ENCODE measurements around the gene SPTBN1.

DNA sequence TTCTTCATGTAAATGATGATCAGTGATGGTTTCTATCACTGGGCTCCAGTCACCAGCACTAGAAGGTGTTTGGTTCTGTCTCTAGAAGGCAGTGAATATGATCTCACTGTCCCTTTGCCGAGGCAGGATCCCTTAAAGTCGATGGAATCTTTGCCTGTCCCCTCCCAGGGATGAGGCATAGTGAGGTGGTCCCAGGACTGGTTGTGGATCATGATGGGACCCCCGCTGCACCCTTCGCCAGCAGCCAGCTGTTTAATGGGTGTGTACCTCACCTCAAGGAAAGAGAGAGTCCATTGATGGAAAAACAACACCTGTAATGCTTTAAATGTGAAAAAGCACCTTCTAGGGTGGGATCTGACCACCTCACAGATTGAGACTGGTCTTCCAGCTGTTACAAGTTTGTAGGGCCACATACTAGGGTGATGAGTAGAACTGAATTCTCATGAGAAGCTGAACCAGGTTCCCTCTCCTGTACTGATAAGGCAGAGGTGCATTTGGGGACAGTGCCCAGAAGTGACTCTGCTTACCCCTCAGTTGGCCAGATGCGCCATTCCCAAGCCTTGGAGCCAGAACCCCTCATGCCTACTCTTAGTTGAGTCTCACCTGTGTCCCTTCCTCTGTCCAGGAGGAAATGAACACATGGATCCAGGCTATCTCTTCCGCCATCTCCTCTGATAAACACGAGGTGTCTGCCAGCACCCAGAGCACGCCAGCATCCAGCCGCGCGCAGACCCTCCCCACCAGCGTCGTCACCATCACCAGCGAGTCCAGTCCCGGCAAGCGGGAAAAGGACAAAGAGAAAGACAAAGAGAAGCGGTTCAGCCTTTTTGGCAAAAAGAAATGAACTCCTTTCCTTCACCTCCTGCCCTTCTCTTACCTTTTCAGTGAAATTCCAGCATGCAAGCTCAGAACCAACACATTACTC, 211.9 kb downstream of the SPTBN1 start:
- TF ChIP-seq ZNF354B (CRISPR knock-in tag; IDR thresholded peaks at IDR 0.05) = no peak
- TF ChIP-seq ZNF292 (CRISPR knock-in tag; IDR thresholded peaks at IDR 0.05; ENCODE audit: borderline replicate concordance, low read depth) = no peak; the same call in 1 of the 2 replicates
- TF ChIP-seq SAFB2 (CRISPR knock-in tag; IDR thresholded peaks at IDR 0.05; ENCODE audit: borderline replicate concordance, low read depth) = no peak
- no peak for TF ChIP-seq RNF2 (conservative IDR thresholded peaks at IDR 0.05; ENCODE audit: low read depth)
- TF ChIP-seq, protein P1, sequence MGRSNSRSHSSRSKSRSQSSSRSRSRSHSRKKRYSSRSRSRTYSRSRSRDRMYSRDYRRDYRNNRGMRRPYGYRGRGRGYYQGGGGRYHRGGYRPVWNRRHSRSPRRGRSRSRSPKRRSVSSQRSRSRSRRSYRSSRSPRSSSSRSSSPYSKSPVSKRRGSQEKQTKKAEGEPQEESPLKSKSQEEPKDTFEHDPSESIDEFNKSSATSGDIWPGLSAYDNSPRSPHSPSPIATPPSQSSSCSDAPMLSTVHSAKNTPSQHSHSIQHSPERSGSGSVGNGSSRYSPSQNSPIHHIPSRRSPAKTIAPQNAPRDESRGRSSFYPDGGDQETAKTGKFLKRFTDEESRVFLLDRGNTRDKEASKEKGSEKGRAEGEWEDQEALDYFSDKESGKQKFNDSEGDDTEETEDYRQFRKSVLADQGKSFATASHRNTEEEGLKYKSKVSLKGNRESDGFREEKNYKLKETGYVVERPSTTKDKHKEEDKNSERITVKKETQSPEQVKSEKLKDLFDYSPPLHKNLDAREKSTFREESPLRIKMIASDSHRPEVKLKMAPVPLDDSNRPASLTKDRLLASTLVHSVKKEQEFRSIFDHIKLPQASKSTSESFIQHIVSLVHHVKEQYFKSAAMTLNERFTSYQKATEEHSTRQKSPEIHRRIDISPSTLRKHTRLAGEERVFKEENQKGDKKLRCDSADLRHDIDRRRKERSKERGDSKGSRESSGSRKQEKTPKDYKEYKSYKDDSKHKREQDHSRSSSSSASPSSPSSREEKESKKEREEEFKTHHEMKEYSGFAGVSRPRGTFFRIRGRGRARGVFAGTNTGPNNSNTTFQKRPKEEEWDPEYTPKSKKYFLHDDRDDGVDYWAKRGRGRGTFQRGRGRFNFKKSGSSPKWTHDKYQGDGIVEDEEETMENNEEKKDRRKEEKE (IDR thresholded peaks at IDR 0.05) = no peak
- TF ChIP-seq EZH2 (conservative IDR thresholded peaks at IDR 0.05; ENCODE audit: low read depth, low read length) = no peak
- no peak for TF ChIP-seq RAD21 (CRISPR knock-in tag; IDR thresholded peaks at IDR 0.05)
- TF ChIP-seq TCF12 (IDR thresholded peaks at IDR 0.05) = no peak
- TF ChIP-seq TCF12 (CRISPR knock-in tag; IDR thresholded peaks at IDR 0.05) = no peak
- no peak for TF ChIP-seq XRCC5 (optimal IDR thresholded peaks at IDR 0.05; ENCODE audit: low read length)
- TF ChIP-seq ETV6 (CRISPR knock-in tag; conservative IDR thresholded peaks at IDR 0.05) = no peak
- TF ChIP-seq YY1 (IDR thresholded peaks at IDR 0.05; ENCODE audit: insufficient read depth, insufficient replicate concordance, low read depth, low read length) = no peak
- no peak for TF ChIP-seq ZNF367 (CRISPR knock-in tag; IDR thresholded peaks at IDR 0.05; ENCODE audit: borderline replicate concordance)
- no peak for TF ChIP-seq FOSL1 (CRISPR knock-in tag; IDR thresholded peaks at IDR 0.05; ENCODE audit: borderline replicate concordance)
